HL-60 (cell line): ENCODE results near the gene ADGRE2.

Source experiments
- GABPA ChIP-seq: IDR thresholded peaks from 2 replicates; pipeline ENCODE4 v1.6.1; 2012; ENCODE audit warnings: low read depth
- POLR2AphosphoS5 ChIP-seq: IDR thresholded peaks from 2 replicates; pipeline ENCODE4 v1.6.1; 2012; ENCODE audit warnings: low read depth
- SPI1 ChIP-seq: IDR thresholded peaks from 2 replicates; pipeline ENCODE4 v1.6.1; 2012; ENCODE audit warnings: low read depth, mild to moderate bottlenecking, borderline replicate concordance
- TF ChIP-seq, protein P1 (sequence below): IDR thresholded peaks from one replicate; pipeline ENCODE4 v1.5.1; 2011; ENCODE audit warnings: low read length, control low read depth, inconsistent platforms; ENCODE audit not compliant: insufficient read depth
- TF ChIP-seq, protein P2 (sequence below): IDR thresholded peaks from 2 replicates; pipeline ENCODE4 v1.6.1; 2012; ENCODE audit warnings: low read depth; ENCODE audit not compliant: insufficient replicate concordance

DNA sequence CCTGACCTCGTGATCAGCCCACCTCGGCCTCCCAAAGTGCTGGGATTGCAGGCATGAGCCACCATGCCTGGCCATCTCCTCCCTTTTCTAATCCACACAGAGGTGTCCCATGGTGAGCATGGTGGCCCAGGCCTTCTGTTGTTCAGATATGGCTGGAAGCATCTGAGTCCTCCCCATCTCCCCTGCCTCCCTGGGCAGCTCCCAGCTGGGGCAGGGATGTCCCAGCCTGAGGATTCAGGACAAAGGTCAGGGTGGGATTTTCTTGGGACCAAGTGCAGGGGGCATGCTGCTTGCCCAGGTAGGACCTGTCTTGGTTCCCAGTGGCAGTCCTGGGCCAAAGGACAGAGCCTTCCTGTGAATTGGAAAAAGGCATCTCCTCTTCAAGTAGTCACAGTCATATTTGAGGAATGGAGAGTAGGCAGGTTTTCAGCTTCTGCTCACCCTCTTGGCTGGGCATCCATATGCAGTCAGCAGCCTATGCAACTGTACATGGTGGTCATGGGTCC, 10.8 kb downstream of the ADGRE2 start:
- TF ChIP-seq, protein P1, sequence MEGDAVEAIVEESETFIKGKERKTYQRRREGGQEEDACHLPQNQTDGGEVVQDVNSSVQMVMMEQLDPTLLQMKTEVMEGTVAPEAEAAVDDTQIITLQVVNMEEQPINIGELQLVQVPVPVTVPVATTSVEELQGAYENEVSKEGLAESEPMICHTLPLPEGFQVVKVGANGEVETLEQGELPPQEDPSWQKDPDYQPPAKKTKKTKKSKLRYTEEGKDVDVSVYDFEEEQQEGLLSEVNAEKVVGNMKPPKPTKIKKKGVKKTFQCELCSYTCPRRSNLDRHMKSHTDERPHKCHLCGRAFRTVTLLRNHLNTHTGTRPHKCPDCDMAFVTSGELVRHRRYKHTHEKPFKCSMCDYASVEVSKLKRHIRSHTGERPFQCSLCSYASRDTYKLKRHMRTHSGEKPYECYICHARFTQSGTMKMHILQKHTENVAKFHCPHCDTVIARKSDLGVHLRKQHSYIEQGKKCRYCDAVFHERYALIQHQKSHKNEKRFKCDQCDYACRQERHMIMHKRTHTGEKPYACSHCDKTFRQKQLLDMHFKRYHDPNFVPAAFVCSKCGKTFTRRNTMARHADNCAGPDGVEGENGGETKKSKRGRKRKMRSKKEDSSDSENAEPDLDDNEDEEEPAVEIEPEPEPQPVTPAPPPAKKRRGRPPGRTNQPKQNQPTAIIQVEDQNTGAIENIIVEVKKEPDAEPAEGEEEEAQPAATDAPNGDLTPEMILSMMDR, result no peak
- TF ChIP-seq, protein P2, sequence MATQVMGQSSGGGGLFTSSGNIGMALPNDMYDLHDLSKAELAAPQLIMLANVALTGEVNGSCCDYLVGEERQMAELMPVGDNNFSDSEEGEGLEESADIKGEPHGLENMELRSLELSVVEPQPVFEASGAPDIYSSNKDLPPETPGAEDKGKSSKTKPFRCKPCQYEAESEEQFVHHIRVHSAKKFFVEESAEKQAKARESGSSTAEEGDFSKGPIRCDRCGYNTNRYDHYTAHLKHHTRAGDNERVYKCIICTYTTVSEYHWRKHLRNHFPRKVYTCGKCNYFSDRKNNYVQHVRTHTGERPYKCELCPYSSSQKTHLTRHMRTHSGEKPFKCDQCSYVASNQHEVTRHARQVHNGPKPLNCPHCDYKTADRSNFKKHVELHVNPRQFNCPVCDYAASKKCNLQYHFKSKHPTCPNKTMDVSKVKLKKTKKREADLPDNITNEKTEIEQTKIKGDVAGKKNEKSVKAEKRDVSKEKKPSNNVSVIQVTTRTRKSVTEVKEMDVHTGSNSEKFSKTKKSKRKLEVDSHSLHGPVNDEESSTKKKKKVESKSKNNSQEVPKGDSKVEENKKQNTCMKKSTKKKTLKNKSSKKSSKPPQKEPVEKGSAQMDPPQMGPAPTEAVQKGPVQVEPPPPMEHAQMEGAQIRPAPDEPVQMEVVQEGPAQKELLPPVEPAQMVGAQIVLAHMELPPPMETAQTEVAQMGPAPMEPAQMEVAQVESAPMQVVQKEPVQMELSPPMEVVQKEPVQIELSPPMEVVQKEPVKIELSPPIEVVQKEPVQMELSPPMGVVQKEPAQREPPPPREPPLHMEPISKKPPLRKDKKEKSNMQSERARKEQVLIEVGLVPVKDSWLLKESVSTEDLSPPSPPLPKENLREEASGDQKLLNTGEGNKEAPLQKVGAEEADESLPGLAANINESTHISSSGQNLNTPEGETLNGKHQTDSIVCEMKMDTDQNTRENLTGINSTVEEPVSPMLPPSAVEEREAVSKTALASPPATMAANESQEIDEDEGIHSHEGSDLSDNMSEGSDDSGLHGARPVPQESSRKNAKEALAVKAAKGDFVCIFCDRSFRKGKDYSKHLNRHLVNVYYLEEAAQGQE, result no peak
- TF ChIP-seq SPI1 (no peak), GABPA (no peak), POLR2AphosphoS5 (no peak; the same call in 1 of the 2 replicates)
